Measurements from ENCODE around the gene GALNT17. TPM values are rescaled to one million over a fixed set of nuclear protein-coding genes. Genes with fewer than 3 reads are reported as not detected.

The GALNT17 gene
- total RNA-seq, 1 experiment from 2014 or later, result not detected

- Histone ChIP-seq H3K9me3 (ENCODE audit: low read length) (no peaks in the 10 kb centered on the region), H3K27ac (ENCODE audit: low read length) (no peak overlapping the region), H3K9me2 (replicated peaks; ENCODE audit: low read length) (no peaks in the 10 kb centered on the region), H3K4me1 (ENCODE audit: insufficient read depth, low read length) (no peaks in the 10 kb centered on the region), H3K79me2 (ENCODE audit: low read length) (no peaks in the 10 kb centered on the region), H3K36me3 (ENCODE audit: low read depth, low read length) (no peaks in the 10 kb centered on the region), H2AFZ (ENCODE audit: low read length) (no peak overlapping the region), H3K9ac (ENCODE audit: low read length) (no peak overlapping the region), H3K4me2 (ENCODE audit: low read length) (no peak overlapping the region), H4K20me1 (ENCODE audit: low read length) (no peaks in the 10 kb centered on the region), H3K27me3 (ENCODE audit: low read length) (no peaks in the 10 kb centered on the region), H3K4me3 (ENCODE audit: low read length) (no peak overlapping the region), H3F3A (ENCODE audit: low read length, unreplicated experiment) (no peaks in the 10 kb centered on the region)
- intact Hi-C loops (cut with micrococcal nuclease), result no loop called here
- TF ChIP-seq EZH2 (IDR thresholded peaks at IDR 0.05; ENCODE audit: low read length, unreplicated experiment), result no peak
- no peak for TF ChIP-seq EZH2phosphoT487 (IDR thresholded peaks at IDR 0.05; ENCODE audit: borderline replicate concordance, low read length)
- TF ChIP-seq, protein P1, sequence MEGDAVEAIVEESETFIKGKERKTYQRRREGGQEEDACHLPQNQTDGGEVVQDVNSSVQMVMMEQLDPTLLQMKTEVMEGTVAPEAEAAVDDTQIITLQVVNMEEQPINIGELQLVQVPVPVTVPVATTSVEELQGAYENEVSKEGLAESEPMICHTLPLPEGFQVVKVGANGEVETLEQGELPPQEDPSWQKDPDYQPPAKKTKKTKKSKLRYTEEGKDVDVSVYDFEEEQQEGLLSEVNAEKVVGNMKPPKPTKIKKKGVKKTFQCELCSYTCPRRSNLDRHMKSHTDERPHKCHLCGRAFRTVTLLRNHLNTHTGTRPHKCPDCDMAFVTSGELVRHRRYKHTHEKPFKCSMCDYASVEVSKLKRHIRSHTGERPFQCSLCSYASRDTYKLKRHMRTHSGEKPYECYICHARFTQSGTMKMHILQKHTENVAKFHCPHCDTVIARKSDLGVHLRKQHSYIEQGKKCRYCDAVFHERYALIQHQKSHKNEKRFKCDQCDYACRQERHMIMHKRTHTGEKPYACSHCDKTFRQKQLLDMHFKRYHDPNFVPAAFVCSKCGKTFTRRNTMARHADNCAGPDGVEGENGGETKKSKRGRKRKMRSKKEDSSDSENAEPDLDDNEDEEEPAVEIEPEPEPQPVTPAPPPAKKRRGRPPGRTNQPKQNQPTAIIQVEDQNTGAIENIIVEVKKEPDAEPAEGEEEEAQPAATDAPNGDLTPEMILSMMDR (conservative IDR thresholded peaks at IDR 0.05; ENCODE audit: low read depth, low read length), result no peak
- no peak for DNase-seq
- ChIA-PET CTCF (no interaction called here), POLR2A (ENCODE audit: unreplicated experiment) (no interaction called here)
- no peak for ATAC-seq
- no TSS peak for BruUV-seq (replicated peaks)
Measured at GRCh38 chr7:71645836-71646235, 513.9 kb downstream of the GALNT17 start.

DNA sequence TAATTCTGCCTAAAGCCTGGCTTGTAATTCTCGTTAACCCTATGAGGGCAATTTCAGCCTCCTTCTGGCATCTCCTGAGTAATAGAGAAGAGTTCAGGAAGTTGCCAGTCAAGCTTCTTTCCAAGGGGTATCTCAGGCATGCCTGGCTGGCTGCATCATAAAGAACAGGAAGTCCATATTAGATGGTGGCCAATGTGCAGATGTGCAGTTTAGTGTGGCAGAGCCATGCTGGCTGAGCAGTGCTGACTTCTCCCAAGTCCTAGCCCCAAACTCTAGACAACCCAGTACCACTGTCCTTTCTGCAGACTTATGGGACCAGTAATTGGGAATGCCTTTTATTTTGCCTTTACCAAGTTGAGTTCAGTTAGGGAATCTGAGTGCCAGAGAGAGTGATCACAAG lies 517.9 kb downstream of the GALNT17 start:
- Histone ChIP-seq H3K79me2 (ENCODE audit: low read length) (no peaks in the 10 kb centered on the region), H3K4me1 (ENCODE audit: insufficient read depth, low read length) (no peaks in the 10 kb centered on the region), H3K4me3 (ENCODE audit: low read length) (no peak overlapping the region), H3K36me3 (ENCODE audit: low read depth, low read length) (no peaks in the 10 kb centered on the region), H3K27me3 (ENCODE audit: low read length) (no peaks in the 10 kb centered on the region), H3K9me2 (replicated peaks; ENCODE audit: low read length) (no peaks in the 10 kb centered on the region), H3F3A (ENCODE audit: low read length, unreplicated experiment) (no peaks in the 10 kb centered on the region), H2AFZ (ENCODE audit: low read length) (no peak overlapping the region), H3K4me2 (ENCODE audit: low read length) (no peak overlapping the region), H4K20me1 (ENCODE audit: low read length) (no peaks in the 10 kb centered on the region), H3K9me3 (ENCODE audit: low read length) (no peaks in the 10 kb centered on the region), H3K9ac (ENCODE audit: low read length) (no peak overlapping the region), H3K27ac (ENCODE audit: low read length) (no peak overlapping the region)
- ChIA-PET POLR2A (ENCODE audit: unreplicated experiment) (no interaction called here), CTCF (no interaction called here)
- no peak for TF ChIP-seq EZH2phosphoT487 (IDR thresholded peaks at IDR 0.05; ENCODE audit: borderline replicate concordance, low read length)
- TF ChIP-seq EZH2 (IDR thresholded peaks at IDR 0.05; ENCODE audit: low read length, unreplicated experiment), result no peak
- TF ChIP-seq, protein P1 (conservative IDR thresholded peaks at IDR 0.05; ENCODE audit: low read depth, low read length), result no peak
- intact Hi-C loops (cut with micrococcal nuclease), result no loop called here
- DNase-seq (no peak), ATAC-seq (no peak)
- no TSS peak for BruUV-seq (replicated peaks)

GRCh38 chr7:71650653-71651337 lies 518.9 kb downstream of the GALNT17 start:
- H3K9me3 ChIP-seq (ENCODE audit: low read length), result no peaks in the 10 kb centered on the region
- intact Hi-C loops (cut with micrococcal nuclease), result no loop called here

More at GRCh38 chr7:71650653-71651337, 518.9 kb downstream of the GALNT17 start:
- H3K4me1 ChIP-seq (ENCODE audit: insufficient read depth, low read length), result no peaks in the 10 kb centered on the region
- no peaks in the 10 kb centered on the region for H3K36me3 ChIP-seq (ENCODE audit: low read depth, low read length)
- no peak for TF ChIP-seq EZH2phosphoT487 (IDR thresholded peaks at IDR 0.05; ENCODE audit: borderline replicate concordance, low read length)
- TF ChIP-seq, protein P1 (conservative IDR thresholded peaks at IDR 0.05; ENCODE audit: low read depth, low read length), result no peak
- TF ChIP-seq EZH2 (IDR thresholded peaks at IDR 0.05; ENCODE audit: low read length, unreplicated experiment), result no peak
- no peaks in the 10 kb centered on the region for H3F3A ChIP-seq (ENCODE audit: low read length, unreplicated experiment)
- ChIA-PET POLR2A (ENCODE audit: unreplicated experiment) (no interaction called here), CTCF (no interaction called here)
- no peaks in the 10 kb centered on the region for H3K9me2 ChIP-seq (replicated peaks; ENCODE audit: low read length)
- no peak overlapping the region for H3K27ac ChIP-seq (ENCODE audit: low read length)
- ATAC-seq (no peak), DNase-seq (no peak)
- H3K27me3 ChIP-seq (ENCODE audit: low read length), result no peaks in the 10 kb centered on the region
- no peak overlapping the region for H2AFZ ChIP-seq (ENCODE audit: low read length)
- no peak overlapping the region for H3K9ac ChIP-seq (ENCODE audit: low read length)
- H3K4me2 ChIP-seq (ENCODE audit: low read length), result no peak overlapping the region
- H4K20me1 ChIP-seq (ENCODE audit: low read length), result no peaks in the 10 kb centered on the region
- no TSS peak for BruUV-seq (replicated peaks)
- H3K79me2 ChIP-seq (ENCODE audit: low read length), result no peaks in the 10 kb centered on the region
- no peak overlapping the region for H3K4me3 ChIP-seq (ENCODE audit: low read length)
